Right lobe of liver (tissue), 4 donors: ENCODE data around the gene THAP5.

Experiments used
- CTCF ChIP-seq, 4 donors: fragments of 200-600 bp in 3 of 4; fragments of 450-650 bp in 1 of 4; IDR thresholded peaks; one replicate each; pipeline versions ENCODE4 v1.5.1 to v1.8.0; 2016 to 2022; ENCODE audit warnings: antibody characterized with exemption in 4 of 4, mild to moderate bottlenecking in 2 of 4
- POLR2A ChIP-seq: fragments of 450-650 bp; IDR thresholded peaks from one replicate; pipeline ENCODE4 v1.6.1; 2017; ENCODE audit warnings: antibody characterized with exemption, mild to moderate bottlenecking
- donor health status: DM: no; HTN: no; CAD: no.
- donor health status: DM: no; HTN: no; CAD: no.
- donor health status: DM: no; HTN: yes; CAD: no.

GRCh38 chr7:108561047-108561619 is 8.4 kb downstream of the THAP5 start:
- TF ChIP-seq CTCF (IDR thresholded peaks at IDR 0.05) (no peak), POLR2A (no peak)
